Mammary microvascular endothelial cell (primary cell): Measurements from ENCODE around the gene CHI3L1. TPM values are rescaled to one million over a fixed set of nuclear protein-coding genes. Genes with fewer than 3 reads are reported as not detected.

Experiments
- total RNA-seq: library from RNA; depleted of rRNA; stranded (reverse); fragments of >200 nt; gene quantifications from 2 replicates; pipeline ENCODE4 v1.2.3, GENCODE V29; 2015

The CHI3L1 gene
- not detected in 2 replicates for total RNA-seq

GRCh38 chr1:203186446-203187303 is at the start of gene CHI3L1:
Gene CHI3L1, minus strand, starts transcription at chr1:203186704. Its CDS starts 81 bp downstream, at chr1:203186623.

GRCh38 chr1:203229471-203230135 is 43.1 kb upstream of the CHI3L1 start, which contains the start of gene CHIT1:
Gene CHIT1, minus strand, starts transcription at chr1:203229673. Its CDS starts 37 bp downstream, at chr1:203229636.

GRCh38 chr1:203175237-203175826 is 11.2 kb downstream of the CHI3L1 start, which contains the start of gene MYBPH:
Gene MYBPH, minus strand, starts transcription at chr1:203175826. Its CDS starts 71 bp downstream, at chr1:203175755.

Other genes starting within 250 kb of the CHI3L1 start
- gene ADIPOR1, start 228.4 kb downstream of the CHI3L1 start, total RNA-seq, result 77.1 and 83.2 TPM in 2 replicates
- gene CYB5R1, start 219.4 kb downstream of the CHI3L1 start, total RNA-seq, result 21.3 and 27.8 TPM in 2 replicates
- gene TMEM183A, start 179.3 kb downstream of the CHI3L1 start, total RNA-seq, result 75.2 and 77.9 TPM in 2 replicates
- under 0.01 TPM in 2 replicates for gene PPFIA4, start 160.2 kb downstream of the CHI3L1 start, total RNA-seq
- not detected in 2 replicates for gene MYOG, start 100.7 kb downstream of the CHI3L1 start, total RNA-seq
- gene ADORA1, start 59.0 kb downstream of the CHI3L1 start, total RNA-seq, result not detected in 2 replicates
- not detected in 2 replicates for gene MYBPH, start 10.9 kb downstream of the CHI3L1 start, total RNA-seq
- gene CHIT1, start 43.0 kb upstream of the CHI3L1 start, total RNA-seq, result not detected in 2 replicates
- 20.5 and 26.0 TPM in 2 replicates for gene BTG2, start 118.8 kb upstream of the CHI3L1 start, total RNA-seq
- gene FMOD, start 164.4 kb upstream of the CHI3L1 start, total RNA-seq, result 0.84 and 0.87 TPM in 2 replicates